ENCODE data around the gene OLFM3.

OLFM3 gene

DNA sequence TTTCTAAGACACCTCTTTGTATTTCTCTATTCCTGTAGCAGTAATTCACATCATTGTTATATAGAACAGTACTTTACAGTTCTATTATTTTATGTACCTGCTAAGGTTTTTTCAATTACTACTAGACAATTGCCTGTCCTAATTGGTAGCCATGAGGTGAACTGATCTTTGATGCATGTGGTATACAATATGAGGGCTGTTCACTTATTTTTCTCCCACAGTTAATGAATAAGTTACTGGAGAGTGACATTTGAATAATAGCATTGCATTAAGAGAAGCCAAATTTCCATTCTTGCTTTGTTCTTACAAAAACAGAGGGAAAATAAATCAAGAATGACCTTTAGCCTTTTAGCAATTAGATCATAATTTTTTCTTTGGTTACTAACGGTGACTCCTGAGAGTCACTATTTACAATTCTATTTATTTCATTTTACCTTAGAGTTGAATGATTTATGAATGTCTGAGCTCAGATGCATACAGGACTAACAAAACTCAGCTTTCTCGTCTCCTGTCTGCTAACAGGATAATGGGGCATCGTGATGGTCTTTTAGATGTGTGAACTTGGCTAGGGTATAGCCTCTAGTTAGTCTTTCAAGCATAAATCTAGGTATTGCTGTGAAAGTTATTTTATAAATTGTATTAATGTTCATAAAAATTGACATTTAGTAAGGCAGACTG, 54.1 kb downstream of the OLFM3 start:
- no peak for FAIRE-seq

DNA sequence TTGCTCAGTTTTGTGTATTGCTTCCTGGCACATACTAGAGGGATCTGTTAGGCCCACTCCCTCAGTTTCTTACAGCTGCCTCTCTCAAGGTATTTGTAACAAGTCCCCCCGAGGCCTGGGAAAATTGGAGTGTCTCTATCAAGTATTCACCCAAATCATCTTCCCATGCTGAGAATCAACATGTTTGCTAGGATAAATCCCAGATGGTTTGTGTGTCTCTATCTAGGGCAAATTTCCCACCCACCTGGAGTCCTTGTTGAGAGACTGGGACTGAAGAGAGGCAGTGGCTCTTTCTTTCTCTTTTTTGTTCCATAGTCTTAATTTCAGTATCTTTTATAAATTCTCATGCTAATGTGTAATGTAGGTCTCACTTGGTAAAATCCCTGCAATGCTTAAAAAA, 58.0 kb downstream of the OLFM3 start:
- no peak for FAIRE-seq

DNA sequence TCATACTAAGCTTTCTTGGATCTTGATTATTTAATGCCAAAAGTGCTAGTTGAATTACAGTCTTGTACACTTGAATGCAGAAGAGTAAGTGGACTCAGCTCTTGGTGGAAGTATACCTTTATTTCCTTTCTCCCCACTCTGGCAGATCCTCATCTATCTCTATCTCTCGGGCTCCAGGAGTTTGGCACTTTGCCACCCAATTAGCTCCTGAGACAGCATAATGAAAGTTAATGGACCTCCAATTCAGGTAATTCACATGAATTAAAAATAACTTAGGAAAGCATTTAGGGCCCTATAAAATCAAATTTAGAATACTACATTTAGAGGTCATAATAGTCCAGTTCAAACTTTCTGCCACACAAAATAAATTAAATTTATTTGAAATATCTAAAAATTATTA, 67.4 kb downstream of the OLFM3 start:
- no peak for FAIRE-seq

DNA sequence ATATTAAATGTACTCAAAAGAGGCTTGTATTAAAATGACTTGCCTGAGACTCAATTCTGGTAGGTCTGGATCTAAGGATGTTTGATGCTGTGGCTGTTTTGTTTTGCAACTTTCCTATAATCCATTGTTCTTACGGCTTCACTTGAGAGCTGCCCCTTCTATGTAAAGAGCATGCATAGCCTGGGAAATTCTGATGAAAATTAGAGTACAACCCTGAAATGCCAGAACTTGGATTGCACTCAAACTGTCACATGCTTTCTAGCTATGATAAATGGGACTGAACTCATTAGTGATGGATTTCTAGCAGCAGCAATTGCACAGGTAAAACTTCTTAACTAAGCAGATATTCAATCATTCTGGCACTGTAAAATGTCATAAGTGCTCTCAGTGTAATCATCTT, 67.9 kb downstream of the OLFM3 start:
- FAIRE-seq = no peak

DNA sequence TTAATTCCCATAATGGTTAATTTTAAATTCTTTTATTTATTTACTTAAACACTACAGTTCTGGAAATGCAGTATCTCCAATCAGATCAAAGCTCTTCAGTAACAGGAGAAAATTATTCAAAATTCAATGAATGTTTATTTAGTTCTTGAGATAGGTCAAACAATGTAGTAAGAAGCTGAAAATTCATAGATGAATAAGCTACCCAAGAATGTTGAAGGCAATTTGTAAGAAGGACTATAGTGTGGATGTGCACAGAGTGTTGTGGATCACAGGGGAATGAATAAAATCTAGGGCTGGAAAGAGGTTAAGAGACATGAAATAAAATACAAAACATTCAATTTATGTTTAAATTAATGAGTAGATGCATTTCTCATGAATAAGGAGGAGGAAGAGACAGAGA, 72.0 kb downstream of the OLFM3 start:
- FAIRE-seq = no peak

DNA sequence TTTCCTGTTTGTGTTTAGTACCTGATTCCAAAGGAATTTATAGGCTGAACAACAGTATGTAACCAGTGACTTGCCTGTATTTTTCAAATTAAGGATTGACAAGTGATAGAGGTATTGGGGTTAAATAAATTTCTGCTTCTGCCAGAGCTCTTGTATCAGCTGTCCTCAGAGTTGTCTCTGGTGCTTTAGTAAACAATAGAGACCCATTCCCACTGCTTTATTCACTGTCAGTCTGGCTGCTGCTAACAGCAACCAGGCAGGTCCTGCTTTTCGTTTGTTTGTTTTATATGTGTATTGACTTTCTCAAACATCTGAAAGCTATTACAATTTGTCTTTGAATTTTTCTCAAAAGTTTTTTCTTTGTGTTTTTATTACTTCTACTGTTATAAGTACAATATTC, 76.1 kb downstream of the OLFM3 start:
- no peak for FAIRE-seq

DNA sequence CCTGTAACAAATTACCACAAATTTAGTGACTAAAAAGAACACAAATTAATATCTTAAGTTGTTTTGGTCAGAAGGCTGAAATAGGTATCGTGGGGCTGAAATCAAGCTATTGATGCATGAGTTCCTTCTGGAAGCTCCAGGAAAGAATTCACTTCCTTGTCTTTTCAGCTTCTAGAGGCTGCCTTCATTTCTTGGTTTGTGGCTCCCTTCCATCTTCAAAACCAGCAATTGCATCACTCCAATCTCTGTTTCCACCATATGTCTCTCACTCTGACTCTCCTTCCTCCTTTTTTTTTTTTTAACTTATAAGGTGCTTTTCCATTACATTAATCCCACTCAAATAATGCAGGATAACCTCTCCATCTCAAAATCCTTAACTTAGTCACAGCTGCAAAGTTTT, 78.4 kb downstream of the OLFM3 start:
- FAIRE-seq = no peak

DNA sequence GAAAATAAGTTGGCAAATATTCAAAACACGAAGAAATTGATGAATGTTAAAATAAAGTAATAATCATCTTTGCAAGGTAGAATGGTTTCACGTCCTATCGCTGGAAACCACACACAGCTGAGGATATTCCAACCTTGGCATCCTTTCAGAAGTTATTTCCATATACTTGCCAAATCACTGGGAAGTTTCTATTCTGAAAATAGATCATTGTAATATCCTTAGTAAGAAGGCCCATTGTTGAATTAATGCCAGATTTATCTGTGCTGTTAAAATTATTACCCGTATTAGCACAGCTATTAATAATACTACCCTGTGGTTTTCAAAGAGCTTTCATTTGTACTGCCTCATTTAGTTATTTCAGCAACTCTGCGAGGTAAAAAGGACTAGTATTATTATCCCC, 81.1 kb downstream of the OLFM3 start:
- FAIRE-seq = no peak

DNA sequence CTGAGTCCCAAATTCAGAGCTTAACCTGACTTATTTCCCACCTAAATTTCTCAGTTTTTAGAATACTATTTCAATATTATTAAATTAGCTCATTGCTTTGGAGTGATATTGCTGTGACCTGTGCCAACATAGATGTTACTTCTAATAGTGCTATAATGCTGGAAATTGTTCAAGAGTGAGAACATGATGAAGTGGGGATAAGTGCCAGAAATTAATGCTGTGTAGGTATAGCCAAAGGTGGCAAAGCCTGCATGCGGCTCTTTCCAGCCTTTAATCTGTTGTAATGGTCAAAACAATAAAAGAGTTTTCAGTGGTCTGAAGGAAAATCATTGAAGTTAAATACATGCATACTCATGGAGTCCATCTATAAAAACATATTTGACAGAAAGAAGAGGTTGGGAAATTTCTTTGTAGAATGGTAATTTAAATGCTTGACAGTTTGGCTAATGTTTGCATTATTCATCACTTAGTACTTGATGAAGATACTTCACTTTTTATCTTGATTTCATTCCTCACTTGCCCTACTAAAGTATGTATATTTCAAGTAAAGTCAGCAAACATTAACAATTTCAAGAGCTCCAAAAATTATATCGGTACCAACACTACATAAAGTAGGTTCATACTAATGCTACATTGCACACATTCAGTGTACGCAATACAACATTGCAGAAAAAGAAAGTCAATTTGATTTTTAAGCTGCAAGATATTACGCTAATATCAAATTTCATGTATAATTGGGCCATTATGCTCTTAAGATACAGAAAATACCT, 82.1 kb downstream of the OLFM3 start:
- FAIRE-seq = no peak

DNA sequence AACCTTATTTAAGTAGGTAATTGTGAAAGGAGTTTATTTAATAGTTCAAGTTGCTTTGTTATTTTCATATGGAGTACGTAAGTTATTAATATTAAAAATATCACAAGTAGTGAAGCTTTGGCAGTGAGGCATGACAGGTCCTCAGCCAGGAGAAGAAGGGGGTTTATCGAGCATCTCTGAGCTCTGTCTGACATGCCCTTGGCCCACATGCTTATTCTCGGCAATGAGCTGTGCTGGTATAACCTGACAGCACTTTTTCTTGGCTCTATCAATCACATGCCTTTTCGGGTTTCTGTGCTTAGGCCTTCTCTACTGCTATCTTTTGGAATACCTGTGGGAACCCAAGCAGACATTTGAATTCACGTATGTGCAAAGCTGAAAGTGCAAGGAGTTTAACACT, 84.8 kb downstream of the OLFM3 start:
- FAIRE-seq = no peak

DNA sequence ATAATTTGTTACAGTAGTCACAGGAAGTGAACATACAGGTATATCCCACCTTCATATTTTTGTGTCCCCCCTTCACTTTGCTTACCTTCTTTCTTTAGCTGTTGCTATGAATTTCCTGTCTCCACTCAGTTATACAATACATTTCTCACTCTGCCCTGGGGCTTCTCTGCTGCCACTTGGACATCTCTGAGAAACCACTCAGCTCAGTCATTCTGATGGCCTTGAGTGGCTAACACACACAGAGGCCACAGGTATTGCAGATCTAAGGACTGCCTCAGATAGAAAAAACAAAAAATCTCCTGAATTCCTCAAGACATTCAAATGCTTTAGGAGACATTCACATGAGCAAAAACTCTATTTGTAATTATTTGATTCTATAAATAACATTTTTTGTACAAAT, 87.7 kb downstream of the OLFM3 start:
- FAIRE-seq = no peak

DNA sequence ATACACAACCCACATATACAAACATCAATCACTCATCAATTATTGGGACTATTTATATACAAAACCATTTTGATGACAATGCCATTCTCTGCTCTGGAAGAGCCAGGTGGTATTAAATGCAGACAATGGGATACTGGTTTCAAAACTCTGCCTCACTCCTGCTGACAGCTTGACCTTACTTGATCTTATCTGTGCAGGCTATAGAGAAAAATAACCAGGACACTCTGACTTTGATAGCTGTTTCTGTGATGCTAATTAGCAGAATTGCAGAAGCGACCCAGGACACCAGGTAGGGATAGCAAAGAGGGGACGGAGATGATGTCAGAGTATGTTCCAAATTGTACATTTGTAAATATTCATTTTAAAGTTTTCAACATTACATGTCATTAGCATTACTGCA, 89.5 kb downstream of the OLFM3 start:
- no peak for FAIRE-seq

DNA sequence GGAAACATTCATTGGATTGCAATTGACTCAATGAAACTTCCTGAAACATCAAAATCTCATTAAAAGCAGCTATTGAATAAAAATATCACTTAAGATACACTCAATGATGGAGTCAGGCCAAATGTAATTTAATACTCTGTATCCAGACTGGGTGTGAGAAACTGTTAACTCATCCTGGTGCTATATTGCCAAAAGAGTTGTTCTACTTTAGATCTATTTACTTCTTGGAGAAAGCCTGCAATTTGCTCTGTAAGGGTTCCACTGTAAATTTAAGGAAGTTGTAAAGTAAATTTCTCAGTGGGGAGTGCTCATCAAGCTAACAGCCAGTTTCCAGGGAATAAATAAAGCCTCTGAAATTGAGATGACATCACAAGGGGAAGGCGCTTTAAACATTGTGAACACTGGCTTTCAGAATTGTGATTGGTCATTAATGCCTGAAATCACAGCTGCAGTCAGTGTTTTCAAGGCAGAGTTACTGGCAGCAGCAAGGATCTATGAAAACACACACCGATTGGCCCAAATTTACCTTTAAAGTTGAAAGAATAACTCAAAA, 91.4 kb downstream of the OLFM3 start:
- no peak for FAIRE-seq

DNA sequence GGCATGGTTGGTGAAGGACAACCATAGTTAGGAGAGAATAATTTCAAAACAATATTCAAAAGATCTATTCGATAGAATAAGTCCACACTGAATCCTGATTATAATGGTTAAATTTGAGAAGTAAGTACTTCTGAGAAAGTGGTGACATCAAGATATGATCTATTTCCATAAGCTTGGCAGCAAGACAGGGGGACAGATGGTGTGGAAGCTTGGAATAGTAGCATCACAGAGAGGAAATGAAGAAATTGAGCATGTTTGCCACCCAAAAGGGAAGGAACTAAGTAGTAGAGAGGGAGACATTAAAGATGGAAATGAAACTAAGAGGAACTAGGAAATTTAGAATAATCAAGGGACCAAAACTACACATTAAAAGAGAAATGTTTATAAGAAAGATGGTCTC, 94.5 kb downstream of the OLFM3 start:
- FAIRE-seq = no peak

DNA sequence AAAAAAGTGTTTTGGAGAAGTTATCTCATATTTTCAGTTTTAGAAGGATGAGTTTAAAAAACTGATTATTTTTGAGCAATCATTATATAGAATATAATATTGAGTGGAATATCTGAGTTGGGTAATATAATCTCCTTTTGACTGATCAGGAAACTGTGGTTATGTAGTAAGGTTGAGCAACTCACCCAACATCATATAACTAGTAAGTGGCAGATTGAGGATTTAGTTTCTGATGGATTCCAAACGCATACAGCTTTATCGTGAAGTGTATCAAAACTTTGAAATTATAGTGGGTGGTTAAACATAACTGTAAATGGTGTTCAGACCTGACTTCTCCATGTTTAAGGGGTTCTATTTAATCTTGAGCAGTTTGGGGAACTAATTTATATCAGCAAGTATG, 98.6 kb downstream of the OLFM3 start:
- FAIRE-seq = no peak

DNA sequence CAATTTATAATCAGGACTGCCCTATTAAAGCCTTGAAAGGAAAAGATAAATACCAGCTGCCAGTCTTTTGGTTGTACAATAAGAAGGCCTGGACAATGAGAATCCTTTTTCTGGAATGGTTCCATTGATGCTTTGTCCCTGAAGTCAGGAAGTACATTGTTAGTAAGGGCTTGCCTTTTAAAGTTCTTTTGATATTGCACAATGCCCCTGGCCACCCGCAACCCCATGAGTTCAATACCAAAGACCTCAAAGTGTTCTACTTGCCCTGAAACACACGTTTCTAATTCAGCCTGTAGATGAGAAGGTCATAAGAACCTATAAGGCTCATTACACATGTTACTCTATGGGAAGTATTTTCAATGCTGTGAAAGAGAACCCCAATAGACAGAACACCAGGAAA, 112.1 kb downstream of the OLFM3 start:
- FAIRE-seq = no peak

DNA sequence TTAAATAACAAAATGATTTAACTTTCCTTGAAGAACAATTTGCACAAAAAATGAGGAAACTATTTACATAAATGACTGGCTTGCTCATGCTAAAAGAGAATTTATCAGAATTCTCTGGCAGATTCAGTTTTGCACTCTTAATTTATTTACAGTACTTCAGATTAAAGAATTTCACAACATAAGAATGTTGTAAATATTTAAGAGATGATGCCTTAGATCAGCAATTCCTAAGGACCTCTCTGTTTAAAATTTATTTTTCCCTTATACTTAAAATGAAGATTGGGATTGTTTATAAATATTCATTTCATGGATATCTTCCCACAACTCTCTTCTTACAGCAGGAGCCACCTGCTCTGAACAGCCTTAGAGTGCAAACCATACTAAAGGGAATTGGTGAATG, 120.8 kb downstream of the OLFM3 start:
- FAIRE-seq = no peak

DNA sequence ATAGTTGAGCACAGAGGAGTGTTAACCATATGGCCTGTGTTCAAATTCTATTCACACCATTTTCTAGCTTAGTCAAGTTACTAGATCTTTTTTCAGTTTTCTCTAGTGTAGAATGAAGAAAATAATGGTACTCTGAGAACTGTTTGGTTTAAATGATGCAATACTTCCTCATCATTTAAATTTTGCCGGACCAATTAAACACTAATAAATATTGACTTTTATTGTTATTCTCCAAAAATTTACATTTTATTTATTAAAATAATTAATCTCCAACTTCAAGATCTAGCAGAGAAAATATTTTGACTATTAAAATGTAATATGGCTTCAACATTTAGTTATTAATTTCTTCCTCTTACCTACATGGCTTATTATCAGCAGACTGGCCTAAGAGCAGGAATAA, 123.1 kb downstream of the OLFM3 start:
- FAIRE-seq = no peak

DNA sequence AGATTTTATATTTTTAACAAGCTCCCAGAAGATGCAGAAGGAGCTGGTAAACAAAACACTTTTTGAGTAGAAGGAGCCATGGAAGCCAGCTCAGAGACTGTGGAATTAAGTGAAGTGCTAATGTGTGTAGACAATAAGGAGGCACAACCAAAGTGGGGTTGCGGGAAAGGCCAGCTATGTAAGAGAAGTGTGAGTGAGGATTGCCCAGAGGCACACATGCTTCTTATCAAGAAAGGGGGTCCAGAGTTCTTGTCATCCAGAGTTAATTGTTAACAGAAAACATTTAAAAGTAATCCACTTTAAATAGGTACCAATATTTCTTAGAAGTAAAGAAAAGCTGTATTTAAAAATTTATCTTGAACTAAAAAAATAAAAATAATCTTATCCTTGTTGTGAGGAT, 136.8 kb downstream of the OLFM3 start:
- FAIRE-seq = no peak

DNA sequence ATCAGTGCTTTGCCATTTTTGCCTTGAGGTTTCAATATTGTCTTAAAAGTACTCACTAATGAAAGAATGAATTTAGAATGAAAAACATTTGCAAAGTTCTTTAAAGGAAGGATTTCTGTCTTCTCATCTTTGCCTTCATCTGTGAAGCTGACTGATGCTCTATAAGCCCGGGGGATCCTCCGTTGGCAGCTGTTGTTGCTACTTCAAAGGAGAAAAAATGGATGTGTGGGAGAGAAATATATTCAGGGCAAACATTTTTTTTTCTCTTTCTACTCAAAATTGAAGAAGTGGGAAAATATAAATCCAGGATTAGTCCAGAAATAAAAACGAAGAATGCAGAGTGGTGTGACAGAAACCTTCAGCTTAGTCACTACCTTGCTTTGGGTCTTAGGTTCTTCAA, 142.5 kb downstream of the OLFM3 start:
- no peak for FAIRE-seq

DNA sequence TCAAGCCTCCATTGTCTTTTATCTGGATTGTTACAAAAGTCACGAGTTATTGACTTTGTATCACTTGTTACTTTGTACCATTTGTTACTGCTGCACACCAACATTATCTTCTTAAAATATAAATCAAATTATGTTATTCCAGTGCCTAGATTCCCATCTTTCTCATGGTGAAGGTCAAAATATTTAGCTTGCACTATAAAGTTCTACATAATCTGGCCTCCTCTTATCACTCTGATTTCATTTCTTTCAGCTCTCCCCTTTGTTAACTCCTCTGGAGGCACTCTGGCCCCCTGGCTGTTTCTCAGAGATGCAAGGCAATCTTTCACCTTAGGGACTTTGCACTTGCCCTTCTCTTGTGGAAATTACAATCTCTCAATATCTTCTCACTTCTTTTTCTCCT, 143.8 kb downstream of the OLFM3 start:
- FAIRE-seq = no peak

DNA sequence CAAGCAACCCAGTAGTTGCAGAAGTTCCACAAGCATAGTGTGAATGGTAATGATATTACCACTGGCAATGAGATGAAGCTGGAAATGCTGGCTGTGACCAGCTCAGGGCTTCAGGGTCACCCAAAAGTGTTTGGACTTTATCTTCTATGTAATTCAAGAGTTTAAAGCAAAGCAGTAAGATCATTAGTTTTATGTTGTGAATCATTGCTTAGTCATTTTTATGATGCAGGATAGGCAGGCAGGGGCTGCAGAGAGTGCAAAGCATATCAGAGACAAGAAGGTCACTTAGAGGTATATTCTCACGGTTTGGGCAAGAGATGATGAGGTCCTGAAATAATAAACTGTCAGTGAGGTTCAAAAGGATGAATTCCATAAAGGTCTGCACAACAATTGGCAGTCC, 147.4 kb downstream of the OLFM3 start:
- FAIRE-seq = no peak

DNA sequence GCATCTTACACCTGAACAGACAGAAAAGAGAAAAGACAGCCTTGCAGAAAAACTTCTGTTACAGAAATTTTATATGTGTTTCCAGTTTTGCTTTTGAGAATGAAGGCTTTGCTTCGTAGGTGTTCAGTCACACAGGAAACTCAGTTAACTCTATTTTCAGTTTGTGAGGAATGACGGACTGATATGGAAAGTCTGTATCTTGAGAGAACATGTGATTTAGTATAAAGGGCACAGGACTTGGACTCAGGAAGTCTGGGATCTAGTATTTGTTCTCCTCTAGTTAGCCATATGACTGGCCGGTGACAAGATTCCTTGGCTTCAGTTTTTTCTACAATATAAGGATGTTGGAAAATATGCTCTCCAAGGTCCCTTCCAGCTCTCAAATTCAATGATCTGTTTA, 149.1 kb downstream of the OLFM3 start:
- FAIRE-seq = no peak

DNA sequence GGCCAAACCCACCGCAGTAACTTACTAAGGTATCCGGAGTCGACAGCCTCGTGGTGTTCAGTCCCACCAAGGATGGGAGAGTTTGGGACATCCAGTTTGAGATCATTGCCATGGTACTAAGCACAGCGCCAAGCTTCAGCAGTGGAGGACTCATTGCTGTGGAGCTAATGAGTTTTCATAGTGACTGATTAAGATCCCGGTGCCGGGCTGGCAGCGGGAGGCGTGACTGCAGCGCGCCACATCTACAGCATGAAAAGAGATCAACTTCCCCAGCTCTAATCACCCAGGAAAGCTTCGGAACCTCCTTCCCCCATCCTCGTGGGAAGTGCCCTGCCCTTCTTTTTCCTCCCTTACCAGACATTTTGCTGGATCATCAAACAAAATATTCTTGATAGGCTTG, 149.9 kb downstream of the OLFM3 start:
- FAIRE-seq = no peak

DNA sequence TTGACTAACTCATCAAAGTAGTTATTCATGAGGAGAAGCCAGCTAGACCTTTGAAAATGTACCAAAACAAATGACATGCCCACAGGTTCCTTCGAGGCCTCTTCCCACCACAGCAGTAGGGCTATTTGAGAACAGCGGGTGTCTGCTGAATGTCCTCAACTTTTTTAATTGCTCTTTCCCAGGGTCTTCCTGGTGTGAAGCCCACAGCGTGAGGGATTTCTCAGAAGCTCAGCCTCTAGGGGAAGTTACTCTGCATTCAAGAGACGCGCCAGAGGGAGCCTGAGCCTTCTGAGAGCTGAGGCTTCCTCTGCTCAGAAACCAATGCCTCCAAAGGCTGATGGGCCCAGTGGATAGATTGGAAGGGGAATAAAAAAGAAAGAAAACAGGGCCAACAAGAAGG, 153.6 kb downstream of the OLFM3 start:
- no peak for FAIRE-seq

All from endometrium (tissue), 2 donors.